Measurements from ENCODE around the gene TSHZ2. TPM values are rescaled to one million over a fixed set of nuclear protein-coding genes. Genes with fewer than 3 reads are reported as not detected.

TSHZ2 gene
- total and polyA plus RNA-seq, 2 donors (not counting 3 experiments of a cell fraction or from before 2014, with no cell fraction given): not detected

DNA sequence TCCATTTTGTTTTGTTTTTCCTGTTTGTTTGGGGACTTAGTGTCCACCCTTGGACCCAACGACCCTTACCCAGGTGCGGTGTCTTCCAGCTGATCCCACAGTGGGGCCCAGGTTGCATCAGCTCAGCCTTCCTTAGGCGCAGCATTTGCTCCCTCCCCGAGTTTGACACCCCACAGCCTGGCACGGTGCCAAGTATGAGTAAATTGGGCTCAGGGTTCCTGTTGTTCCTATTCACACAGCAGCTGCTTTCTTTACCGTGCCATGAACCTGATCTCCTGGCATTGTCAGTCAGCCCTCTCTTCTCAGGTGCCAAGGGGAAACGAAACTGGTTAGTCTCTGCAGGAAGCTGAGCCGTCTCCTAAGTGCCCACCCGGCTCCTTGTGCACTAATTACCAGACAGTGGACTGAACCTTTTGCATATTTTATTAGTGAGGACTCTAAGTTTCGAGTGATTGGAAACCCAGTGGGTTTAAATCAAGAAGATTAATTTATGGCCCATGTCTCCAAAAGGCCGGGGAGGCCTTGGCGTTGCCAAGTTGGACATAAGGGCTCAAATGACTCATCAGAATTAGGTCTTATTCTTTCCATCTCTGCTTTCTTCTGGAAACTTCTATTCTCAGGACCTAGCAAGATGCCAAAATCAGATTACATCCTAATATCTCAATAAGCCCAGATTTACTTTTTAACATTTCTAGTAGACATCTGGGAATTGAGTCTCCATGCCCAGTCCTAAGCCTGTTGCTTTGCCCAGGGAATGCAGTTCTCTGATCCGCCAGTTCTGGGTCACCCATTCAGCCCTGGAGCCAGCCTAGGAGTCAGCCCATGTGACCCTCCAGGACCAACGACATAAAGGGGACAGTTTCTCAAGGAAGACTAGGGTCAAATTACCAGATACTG is 68.8 kb downstream of the TSHZ2 start:
- BruUV-seq (replicated peaks): no TSS peak
- intact Hi-C loops (cut with micrococcal nuclease): no loop called here
- no peaks in the 10 kb centered on the region for H3K9me3 ChIP-seq (replicated peaks; ENCODE audit: control insufficient read depth, insufficient read depth, low read length)
- no peaks in the 10 kb centered on the region for H3K9me1 ChIP-seq (replicated peaks; ENCODE audit: control insufficient read depth, extremely low read depth, insufficient read depth, low read length)
- no peak overlapping the region for H2AFZ ChIP-seq (ENCODE audit: low read depth, low read length)
- no peak for DNase-seq (ENCODE audit: low read depth, low spot score)
- no peak overlapping the region for H3K4me3 ChIP-seq (replicated peaks in 1 of 3; ENCODE audit: insufficient read depth in 1 of 3, low read depth in 1 of 3, low read length in 3 of 3)
- no peaks in the 10 kb centered on the region for H3K36me3 ChIP-seq (ENCODE audit: control insufficient read depth in 2 of 2, extremely low read depth in 1 of 2, insufficient read depth in 2 of 2, low read length in 2 of 2)
- no peaks in the 10 kb centered on the region for H3K79me2 ChIP-seq (ENCODE audit: control insufficient read depth, insufficient read depth, low read length)
- POLR2A ChIA-PET: no interaction called here
- H4K20me1 ChIP-seq (replicated peaks; ENCODE audit: control insufficient read depth, extremely low read depth, insufficient read depth, low read length): no peaks in the 10 kb centered on the region
- H3K27me3 ChIP-seq (ENCODE audit: control insufficient read depth in 2 of 2, insufficient read depth in 2 of 2, low read length in 2 of 2): no peaks in the 10 kb centered on the region
- no peak for TF ChIP-seq FOS (IDR thresholded peaks at IDR 0.05; ENCODE audit: borderline replicate concordance, insufficient read depth, low read length)
- TF ChIP-seq EZH2 (IDR thresholded peaks at IDR 0.05; ENCODE audit: borderline replicate concordance, low read depth, low read length, severe bottlenecking): no peak
- TF ChIP-seq JUN (IDR thresholded peaks at IDR 0.05; ENCODE audit: borderline replicate concordance, insufficient read depth, insufficient read length, low read depth): no peak
- no peak for TF ChIP-seq POLR2A (IDR thresholded peaks at IDR 0.05; ENCODE audit: low read depth, low read length)
- TF ChIP-seq, protein P1, sequence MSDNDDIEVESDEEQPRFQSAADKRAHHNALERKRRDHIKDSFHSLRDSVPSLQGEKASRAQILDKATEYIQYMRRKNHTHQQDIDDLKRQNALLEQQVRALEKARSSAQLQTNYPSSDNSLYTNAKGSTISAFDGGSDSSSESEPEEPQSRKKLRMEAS (IDR thresholded peaks at IDR 0.05; ENCODE audit: insufficient read depth, insufficient read length): no peak
- no peak for TF ChIP-seq MYC (IDR thresholded peaks at IDR 0.05; ENCODE audit: low read depth, low read length)
- TF ChIP-seq, protein P2, sequence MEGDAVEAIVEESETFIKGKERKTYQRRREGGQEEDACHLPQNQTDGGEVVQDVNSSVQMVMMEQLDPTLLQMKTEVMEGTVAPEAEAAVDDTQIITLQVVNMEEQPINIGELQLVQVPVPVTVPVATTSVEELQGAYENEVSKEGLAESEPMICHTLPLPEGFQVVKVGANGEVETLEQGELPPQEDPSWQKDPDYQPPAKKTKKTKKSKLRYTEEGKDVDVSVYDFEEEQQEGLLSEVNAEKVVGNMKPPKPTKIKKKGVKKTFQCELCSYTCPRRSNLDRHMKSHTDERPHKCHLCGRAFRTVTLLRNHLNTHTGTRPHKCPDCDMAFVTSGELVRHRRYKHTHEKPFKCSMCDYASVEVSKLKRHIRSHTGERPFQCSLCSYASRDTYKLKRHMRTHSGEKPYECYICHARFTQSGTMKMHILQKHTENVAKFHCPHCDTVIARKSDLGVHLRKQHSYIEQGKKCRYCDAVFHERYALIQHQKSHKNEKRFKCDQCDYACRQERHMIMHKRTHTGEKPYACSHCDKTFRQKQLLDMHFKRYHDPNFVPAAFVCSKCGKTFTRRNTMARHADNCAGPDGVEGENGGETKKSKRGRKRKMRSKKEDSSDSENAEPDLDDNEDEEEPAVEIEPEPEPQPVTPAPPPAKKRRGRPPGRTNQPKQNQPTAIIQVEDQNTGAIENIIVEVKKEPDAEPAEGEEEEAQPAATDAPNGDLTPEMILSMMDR (IDR thresholded peaks at IDR 0.05; ENCODE audit: extremely low read depth in 1 of 2, insufficient read depth in 1 of 2, low read depth in 1 of 2, low read length in 2 of 2): no peak
- TF ChIP-seq POLR2AphosphoS5 (IDR thresholded peaks at IDR 0.05; ENCODE audit: insufficient read depth, low read depth, low read length): no peak
- no peak for TF ChIP-seq GATA2 (IDR thresholded peaks at IDR 0.05; ENCODE audit: insufficient read depth, insufficient read length, low read depth, low read length)
- no peak overlapping the region for H3K4me2 ChIP-seq (ENCODE audit: insufficient read depth, low read length)
- H3K27ac ChIP-seq (ENCODE audit: insufficient read depth, low read depth, low read length): no peak overlapping the region
- no peak overlapping the region for H3K9ac ChIP-seq (replicated peaks; ENCODE audit: extremely low read depth, insufficient read depth, low read length)
- dilution Hi-C loops (cut with MboI; ENCODE audit: extremely low pct_ligation_motif_present, low sequenced_read_pairs): no loop called here
- FAIRE-seq: no peak
- no peaks in the 10 kb centered on the region for H3K4me1 ChIP-seq (ENCODE audit: control insufficient read depth, extremely low read depth, insufficient read depth, low read length)
- CTCF ChIA-PET: no interaction called here
